IMR-90 (cell line): ENCODE measurements around the gene B4GALNT1. TPM values are rescaled to one million over a fixed set of nuclear protein-coding genes. Genes with fewer than 3 reads are reported as not detected.

Source experiments
- ATAC-seq: fragments of 200-7000 bp; cut with Tn5 transposase; 2 replicates; pipeline ENCODE4 v1.9.1; 2020; ENCODE audit warnings: low read depth, mild to moderate bottlenecking, moderate library complexity
- Bru-seq: library from RNA; stranded (reverse); fragments of 400-500 nt; gene quantifications from one replicate; lab custom pipeline; 2021; lab: Mats Ljungman, UMichigan
- BruChase-seq, 2 experiments: library from RNA; stranded (reverse); fragments of 400-500 nt; gene quantifications; one replicate each; lab custom pipeline; 2021; lab: Mats Ljungman, UMichigan
- BruUV-seq: library from RNA; stranded (reverse); fragments of 400-500 nt; replicated peaks from 2 replicates; lab custom pipeline; 2021; lab: Mats Ljungman, UMichigan
- CTCF ChIA-PET: fragments of 300-600 bp; formaldehyde crosslinking; extraction: SDS; loops from one replicate; lab custom pipeline; 2021; ENCODE audit warnings: antibody characterized with exemption; lab: Yijun Ruan, JAX
- POLR2A ChIA-PET: fragments of 300-600 bp; sonication (Branson Sonifier 250); formaldehyde crosslinking; loops from one replicate; lab custom pipeline; 2022; ENCODE audit warnings: antibody characterized with exemption; ENCODE audit not compliant: unreplicated experiment; lab: Charles Lee
- DNase-seq: peaks from one replicate; pipeline ENCODE4 v3.0.0; 2013
- H2AFZ ChIP-seq: replicated peaks from 2 replicates; pipeline ENCODE3; 2013; ENCODE audit warnings: low read length, mild to moderate bottlenecking; ENCODE audit not compliant: poor library complexity
- H2AK5ac ChIP-seq: 2 replicates; pipeline ENCODE4 v1.6.1; 2013; ENCODE audit warnings: low read depth, low read length, inconsistent platforms
- H2AK9ac ChIP-seq: replicated peaks from 2 replicates; pipeline ENCODE3; 2013; ENCODE audit warnings: mild to moderate bottlenecking, low read depth, low read length, moderate library complexity; ENCODE audit not compliant: poor library complexity
- H2BK120ac ChIP-seq: 2 replicates; pipeline ENCODE4 v1.6.1; 2013; ENCODE audit warnings: low read depth, low read length, inconsistent platforms
- H2BK15ac ChIP-seq: 3 replicates; pipeline ENCODE4 v1.6.1; 2013; ENCODE audit warnings: low read depth, low read length, inconsistent platforms
- H2BK20ac ChIP-seq: 2 replicates; pipeline ENCODE4 v1.6.1; 2013; ENCODE audit warnings: low read depth, mild to moderate bottlenecking, inconsistent platforms, low read length, moderate library complexity
- H2BK5ac ChIP-seq: 2 replicates; pipeline ENCODE4 v1.6.1; 2013; ENCODE audit warnings: mild to moderate bottlenecking, low read depth, low read length, inconsistent platforms; ENCODE audit not compliant: poor library complexity, severe bottlenecking
- H3K14ac ChIP-seq: replicated peaks from 2 replicates; pipeline ENCODE4 v1.6.1; 2013; ENCODE audit warnings: low read depth, low read length, inconsistent platforms
- H3K18ac ChIP-seq: 2 replicates; pipeline ENCODE4 v1.6.1; 2013; ENCODE audit warnings: low read depth, low read length, control low read depth
- H3K23ac ChIP-seq: 2 replicates; pipeline ENCODE4 v1.6.1; 2013; ENCODE audit warnings: low read depth, low read length, inconsistent platforms
- H3K27ac ChIP-seq: 2 replicates; pipeline ENCODE4 v1.5.1; 2013; ENCODE audit warnings: mild to moderate bottlenecking, control low read depth, low read length; ENCODE audit not compliant: insufficient read depth
- H3K27me3 ChIP-seq: 2 replicates; pipeline ENCODE4 v1.6.1; 2013; ENCODE audit warnings: low read length; ENCODE audit not compliant: control insufficient read depth, insufficient read depth
- H3K36me3 ChIP-seq: 2 replicates; pipeline ENCODE4 v1.6.1; 2013; ENCODE audit warnings: low read length, mixed read lengths; ENCODE audit not compliant: control insufficient read depth, insufficient read depth
- H3K4ac ChIP-seq: 2 replicates; pipeline ENCODE4 v1.6.1; 2013; ENCODE audit warnings: low read depth, low read length, inconsistent platforms
- H3K4me1 ChIP-seq: 2 replicates; pipeline ENCODE4 v1.6.1; 2013; ENCODE audit warnings: low read length, mixed read lengths; ENCODE audit not compliant: control insufficient read depth, insufficient read depth
- H3K4me2 ChIP-seq: 2 replicates; pipeline ENCODE4 v1.6.1; 2013; ENCODE audit warnings: low read depth, mild to moderate bottlenecking, control low read depth, low read length, moderate library complexity
- H3K4me3 ChIP-seq: 2 replicates; pipeline ENCODE4 v1.5.1; 2013; ENCODE audit warnings: low read depth, mild to moderate bottlenecking, control low read depth, low read length, moderate library complexity; ENCODE audit not compliant: insufficient read depth
- H3K56ac ChIP-seq: 2 replicates; pipeline ENCODE4 v1.6.1; 2013; ENCODE audit warnings: low read length, inconsistent platforms; ENCODE audit not compliant: insufficient read depth; ENCODE audit errors: extremely low read depth
- H3K79me1 ChIP-seq, 2 experiments: 2 replicates each; pipeline ENCODE4 v1.6.1; 2013; ENCODE audit warnings: low read length in 2 of 2, inconsistent platforms in 1 of 2, low read depth in 1 of 2
- H3K9ac ChIP-seq: 2 replicates; pipeline ENCODE4 v1.6.1; 2013; ENCODE audit warnings: low read depth, low read length, control low read depth
- H3K9me1 ChIP-seq: 2 replicates; pipeline ENCODE4 v1.6.1; 2013; ENCODE audit warnings: low read length, inconsistent platforms; ENCODE audit not compliant: insufficient read depth
- H3K9me3 ChIP-seq: 2 replicates; pipeline ENCODE4 v1.6.1; 2013; ENCODE audit warnings: low read length; ENCODE audit not compliant: control insufficient read depth, insufficient read depth
- H4K20me1 ChIP-seq: 2 replicates; pipeline ENCODE4 v1.6.1; 2013; ENCODE audit warnings: low read length, inconsistent platforms; ENCODE audit not compliant: insufficient read depth
- H4K5ac ChIP-seq: 2 replicates; pipeline ENCODE4 v1.6.1; 2013; ENCODE audit warnings: mild to moderate bottlenecking, low read depth, low read length, control low read depth
- H4K8ac ChIP-seq, 2 experiments: 2 replicates each; pipeline ENCODE4 v1.6.1; 2013; ENCODE audit warnings: low read depth in 2 of 2, low read length in 2 of 2, control low read depth in 1 of 2, inconsistent platforms in 1 of 2
- H4K91ac ChIP-seq: 2 replicates; pipeline ENCODE4 v1.6.1; 2013; ENCODE audit warnings: low read depth, low read length, inconsistent platforms; ENCODE audit not compliant: insufficient read depth
- BHLHE40 ChIP-seq: fragments of 150-350 bp; IDR thresholded peaks from 2 replicates; pipeline ENCODE4 v1.6.1; 2016; ENCODE audit warnings: mild to moderate bottlenecking, low read depth, low read length
- CEBPB ChIP-seq: IDR thresholded peaks from 2 replicates; pipeline ENCODE4 v1.6.1; 2012; ENCODE audit warnings: low read depth, low read length, improper control_type of control experiment
- CHD1 ChIP-seq: IDR thresholded peaks from 2 replicates; pipeline ENCODE4 v1.6.1; 2012; ENCODE audit warnings: low read depth, low read length, improper control_type of control experiment
- FOS ChIP-seq: fragments of 150-350 bp; IDR thresholded peaks from 2 replicates; pipeline ENCODE4 v1.6.1; 2016; ENCODE audit warnings: low read depth, low read length
- MAZ ChIP-seq: IDR thresholded peaks from 2 replicates; pipeline ENCODE4 v1.6.1; 2012; ENCODE audit warnings: low read depth, mild to moderate bottlenecking, low read length, improper control_type of control experiment, moderate library complexity, borderline replicate concordance
- MXI1 ChIP-seq: IDR thresholded peaks from 2 replicates; pipeline ENCODE4 v1.6.1; 2012; ENCODE audit warnings: low read depth, mild to moderate bottlenecking, low read length, moderate library complexity, borderline replicate concordance
- NFE2L2 ChIP-seq: fragments of 150-350 bp; IDR thresholded peaks from 2 replicates; pipeline ENCODE4 v1.6.1; 2016; ENCODE audit warnings: low read depth, mild to moderate bottlenecking, low read length
- RAD21 ChIP-seq: IDR thresholded peaks from 2 replicates; pipeline ENCODE4 v1.6.1; 2012; ENCODE audit warnings: low read length, improper control_type of control experiment
- RCOR1 ChIP-seq: IDR thresholded peaks from 2 replicates; pipeline ENCODE4 v1.6.1; 2012; ENCODE audit warnings: mild to moderate bottlenecking, low read length, improper control_type of control experiment; ENCODE audit not compliant: insufficient replicate concordance
- RFX5 ChIP-seq: IDR thresholded peaks from 2 replicates; pipeline ENCODE4 v1.8.0; 2012; ENCODE audit warnings: low read depth, mild to moderate bottlenecking, low read length, moderate library complexity
- WGBS, 2 experiments: methylation state at CpG; one replicate each; pipeline versions ENCODE4 v1.1.5 to v1.1.7; 2013; ENCODE audit warnings: missing lambda C conversion rate in 2 of 2; ENCODE audit not compliant: insufficient read length in 1 of 2; ENCODE audit errors: extremely low coverage in 2 of 2; 5-methylcytosine and 5-hydroxymethylcytosine counted together
- dilution Hi-C: fragments of 300-500 bp; cut with HindIII; formaldehyde crosslinking; loops from one replicate; pipeline ENCODE4 v1.14.3; 2018; ENCODE audit warnings: low sequenced_read_pairs; ENCODE audit not compliant: unreplicated experiment
- in situ Hi-C: fragments of 300-500 bp; cut with MboI; formaldehyde crosslinking; loops from 3 replicates; pipeline ENCODE4 v1.14.3; 2019; ENCODE audit warnings: low sequenced_read_pairs, inconsistent platforms, mixed read lengths
- intact Hi-C: fragments of 100-400 bp; cut with micrococcal nuclease; formaldehyde crosslinking; loops from 2 replicates; pipeline ENCODE4 v1.10.0; 2022
- long read RNA-seq: library from polyadenylated mRNA; unstranded; transcript quantifications from one replicate; pipeline ENCODE4 v2.0.0, GENCODE V29; 2021; ENCODE audit not compliant: unreplicated experiment
- polyA plus RNA-seq, 3 experiments: library from polyadenylated mRNA; depleted of rRNA; stranded (reverse); fragments of >200 nt; gene quantifications; 2 replicates each; pipeline ENCODE4 v1.2.3, GENCODE V29; 2012; ENCODE audit warnings: low replicate concordance in 1 of 3
- total RNA-seq: library from RNA; depleted of rRNA; stranded (reverse); fragments of >200 nt; gene quantifications from 2 replicates; pipeline ENCODE4 v1.2.3, GENCODE V29; 2012; rRNA removed
- TF ChIP-seq, protein P1 (sequence below): conservative IDR thresholded peaks from 2 replicates; pipeline ENCODE4 v1.5.1; 2012; ENCODE audit warnings: mild to moderate bottlenecking, low read depth, low read length, improper control_type of control experiment
- TF ChIP-seq, protein P2 (sequence below): fragments of 150-350 bp; IDR thresholded peaks from 2 replicates; pipeline ENCODE4 v1.6.1; 2016; ENCODE audit warnings: low read depth, mild to moderate bottlenecking, low read length, moderate library complexity, borderline replicate concordance

Gene B4GALNT1
- total RNA-seq (0.18 and 0.28 TPM in 2 replicates), polyA plus RNA-seq (2012; rRNA removed) (0.62 and 0.66 TPM in 2 replicates), Bru-seq, nascent RNA (percentile 14 among the genes with signal in this experiment), BruChase-seq, experiment 1, labeled RNA remaining after a 6-hour chase (percentile 15 among the genes with signal in this experiment), BruChase-seq, experiment 2, labeled RNA remaining after a 2-hour chase (percentile 9 among the genes with signal in this experiment)
- 0.55 and 1.9 TPM in 2 replicates for polyA plus RNA-seq (2012; cell fraction: cytosol; rRNA removed)
- polyA plus RNA-seq (2012; cell fraction: nucleus; rRNA removed; ENCODE audit: low replicate concordance), result 1.0 and 1.8 TPM in 2 replicates
- long read RNA-seq, result 0 reads

DNA sequence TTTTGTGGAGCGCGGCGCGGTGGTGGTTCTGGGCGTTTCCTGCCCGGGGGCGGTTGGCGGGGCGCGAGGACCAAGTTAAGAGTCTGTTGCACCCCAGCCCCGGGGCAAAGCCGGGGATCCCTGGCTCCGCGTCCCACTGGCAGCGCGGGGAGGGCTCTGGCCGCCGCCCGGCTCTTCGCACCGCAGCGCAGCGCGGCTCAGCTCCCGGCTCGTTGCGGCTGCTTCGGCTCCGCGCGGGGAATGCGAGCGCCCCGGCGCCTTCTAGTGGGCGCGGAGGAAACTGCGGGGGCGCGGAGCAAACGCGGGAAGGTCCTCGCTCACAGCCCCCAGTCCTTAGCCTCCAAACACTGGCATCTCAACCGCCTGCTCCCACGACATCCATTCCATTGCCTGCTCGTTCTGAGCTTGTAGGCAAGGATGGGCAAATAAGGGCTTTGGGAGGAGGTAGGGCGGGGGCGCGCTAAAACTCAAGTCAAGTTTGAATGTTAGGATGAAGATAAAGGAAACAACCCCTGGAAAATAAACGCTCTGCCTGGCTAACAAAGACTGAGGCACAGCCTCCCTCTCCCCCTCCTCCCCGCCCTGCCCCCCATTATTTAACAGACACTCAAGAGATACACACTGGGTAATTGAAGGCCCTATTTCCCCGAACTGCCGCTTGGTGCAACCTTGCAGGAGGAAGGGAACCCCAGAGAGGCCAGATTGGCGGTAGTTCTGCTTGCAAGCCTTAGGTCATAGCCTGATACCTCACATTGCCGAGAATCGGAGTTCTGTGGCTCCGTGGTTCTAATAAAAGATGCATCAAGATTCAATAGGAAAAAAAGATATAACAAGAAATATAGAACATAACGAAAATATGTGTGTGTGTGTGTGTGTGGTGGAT lies at the start of gene B4GALNT1:
TSS of gene B4GALNT1 (minus strand) at position 244 of the 883 bp plus-strand sequence. CDS start 1,069 bp downstream, outside the sequence.
- H2BK120ac ChIP-seq, result no peak within 1 kb of the TSS
- H3K4me1 ChIP-seq, result 0 out of 2 replicates have a peak, but pooled peaks cover 2% of the 10 kb centered on the region
- no peaks in the 10 kb centered on the region for H3K36me3 ChIP-seq
- H3K18ac ChIP-seq, result no peak within 1 kb of the TSS
- ATAC-seq (peak; percentile 97), DNase-seq (peak; percentile 45)
- ChIA-PET POLR2A (interaction anchor here (0.6 kb wide), 1 partner anchor 121 kb away, joined by 5 read pairs; no protein-coding TSS in a partner anchor), CTCF (interaction anchor here (0.6 to 1.5 kb wide), 14 partner anchors 10 to 1123 kb away, joined by 3 to 11 read pairs (median 4); partner anchors contain the start of gene PIP4K2C)
- no peak within 1 kb of the TSS for H4K8ac ChIP-seq
- H3K79me1 ChIP-seq, result no peaks in the 10 kb centered on the region
- H3K14ac ChIP-seq, result no peak within 1 kb of the TSS
- no peak within 1 kb of the TSS for H4K5ac ChIP-seq
- peak within 1 kb of the TSS; percentile 81 for H3K4me2 ChIP-seq
- H2BK15ac ChIP-seq, result no peak within 1 kb of the TSS
- no peaks in the 10 kb centered on the region; the same call in 1 of the 2 replicates for H4K20me1 ChIP-seq
- no peaks in the 10 kb centered on the region for H3K9me3 ChIP-seq
- no peak within 1 kb of the TSS for H3K27ac ChIP-seq
- peak within 1 kb of the TSS; percentile 63 for H2AK9ac ChIP-seq
- no peak within 1 kb of the TSS for H2AK5ac ChIP-seq
- H3K4me3 ChIP-seq, result peak within 1 kb of the TSS; percentile 43
- BruUV-seq, result no TSS peak
- no peak within 1 kb of the TSS for H2BK5ac ChIP-seq
- H2AFZ ChIP-seq, result peak within 1 kb of the TSS; percentile 92
- intact Hi-C loops (loop anchor here (1.0 to 2.0 kb wide), 2 partner anchors 50 to 60 kb away; no protein-coding TSS in a partner anchor), dilution Hi-C loops (no loop called here), in situ Hi-C loops (no loop called here)
- H2BK20ac ChIP-seq, result no peak within 1 kb of the TSS
- WGBS, 2 experiments, result 4% methylated on average over 27 of the region's 58 CpGs; no CpG with 5 or more reads in 1 of the 2 experiments
- H3K27me3 ChIP-seq, result peaks cover 39% of the 10 kb centered on the region
- no peak within 1 kb of the TSS for H3K56ac ChIP-seq
- H3K9me1 ChIP-seq, result no peaks in the 10 kb centered on the region
- 0 out of 2 replicates have a peak within 1 kb of the TSS, but pooled peaks have one; percentile 76 for H3K23ac ChIP-seq
- H3K4ac ChIP-seq, result no peak within 1 kb of the TSS
- H3K9ac ChIP-seq, result no peak within 1 kb of the TSS
- H4K91ac ChIP-seq, result no peak within 1 kb of the TSS
- TF ChIP-seq RAD21, result peak; percentile 64
- no peak for TF ChIP-seq RCOR1
- TF ChIP-seq MAZ, result peak; percentile 78; the same call in 1 of the 2 replicates
- TF ChIP-seq NFE2L2, result no peak
- no peak for TF ChIP-seq FOS
- no peak for TF ChIP-seq CEBPB
- TF ChIP-seq, protein P1, sequence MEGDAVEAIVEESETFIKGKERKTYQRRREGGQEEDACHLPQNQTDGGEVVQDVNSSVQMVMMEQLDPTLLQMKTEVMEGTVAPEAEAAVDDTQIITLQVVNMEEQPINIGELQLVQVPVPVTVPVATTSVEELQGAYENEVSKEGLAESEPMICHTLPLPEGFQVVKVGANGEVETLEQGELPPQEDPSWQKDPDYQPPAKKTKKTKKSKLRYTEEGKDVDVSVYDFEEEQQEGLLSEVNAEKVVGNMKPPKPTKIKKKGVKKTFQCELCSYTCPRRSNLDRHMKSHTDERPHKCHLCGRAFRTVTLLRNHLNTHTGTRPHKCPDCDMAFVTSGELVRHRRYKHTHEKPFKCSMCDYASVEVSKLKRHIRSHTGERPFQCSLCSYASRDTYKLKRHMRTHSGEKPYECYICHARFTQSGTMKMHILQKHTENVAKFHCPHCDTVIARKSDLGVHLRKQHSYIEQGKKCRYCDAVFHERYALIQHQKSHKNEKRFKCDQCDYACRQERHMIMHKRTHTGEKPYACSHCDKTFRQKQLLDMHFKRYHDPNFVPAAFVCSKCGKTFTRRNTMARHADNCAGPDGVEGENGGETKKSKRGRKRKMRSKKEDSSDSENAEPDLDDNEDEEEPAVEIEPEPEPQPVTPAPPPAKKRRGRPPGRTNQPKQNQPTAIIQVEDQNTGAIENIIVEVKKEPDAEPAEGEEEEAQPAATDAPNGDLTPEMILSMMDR, result peak; percentile 81
- TF ChIP-seq, protein P2, sequence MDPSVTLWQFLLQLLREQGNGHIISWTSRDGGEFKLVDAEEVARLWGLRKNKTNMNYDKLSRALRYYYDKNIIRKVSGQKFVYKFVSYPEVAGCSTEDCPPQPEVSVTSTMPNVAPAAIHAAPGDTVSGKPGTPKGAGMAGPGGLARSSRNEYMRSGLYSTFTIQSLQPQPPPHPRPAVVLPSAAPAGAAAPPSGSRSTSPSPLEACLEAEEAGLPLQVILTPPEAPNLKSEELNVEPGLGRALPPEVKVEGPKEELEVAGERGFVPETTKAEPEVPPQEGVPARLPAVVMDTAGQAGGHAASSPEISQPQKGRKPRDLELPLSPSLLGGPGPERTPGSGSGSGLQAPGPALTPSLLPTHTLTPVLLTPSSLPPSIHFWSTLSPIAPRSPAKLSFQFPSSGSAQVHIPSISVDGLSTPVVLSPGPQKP, result no peak
- TF ChIP-seq MXI1, result no peak
- no peak for TF ChIP-seq BHLHE40
- TF ChIP-seq RFX5, result no peak
- no peak for TF ChIP-seq CHD1
